HG03521 (cell line): ENCODE data around the gene ECPAS.
"Not testable (repeated sequence)": the region's sequence is repeated elsewhere in the genome, so short reads cannot be mapped to it uniquely, and the experiment has no call there.

Experiments
- ATAC-seq: cut with Tn5 transposase; IDR thresholded peaks from one replicate; pipeline ENCODE4 v1.9.1; 2021; ENCODE audit warnings: mild to moderate bottlenecking, moderate library complexity; ENCODE audit not compliant: unreplicated experiment

The ECPAS gene

DNA sequence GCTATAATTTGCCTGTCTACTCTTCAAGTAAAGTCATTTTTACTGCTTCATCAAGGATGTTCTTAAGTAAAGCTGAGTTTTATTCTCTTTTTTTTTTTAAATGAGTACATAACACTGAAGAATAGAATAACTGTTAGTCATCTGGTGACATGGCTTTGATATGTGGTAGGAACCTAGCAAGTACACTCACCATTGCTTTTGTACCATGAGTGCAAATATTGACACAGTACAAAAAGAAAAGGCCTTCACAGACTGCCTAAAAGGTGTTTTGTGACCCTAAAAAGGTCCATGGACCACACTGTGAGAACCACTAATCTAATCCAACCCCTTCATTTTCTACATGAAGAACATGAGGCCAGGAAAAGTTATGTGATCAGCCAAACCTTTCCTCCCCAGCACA lies 55.0 kb downstream of the ECPAS start:
- ATAC-seq, result no peak

- no peak for ATAC-seq
Measured at GRCh38 chr9:111427186-111427585, 57.0 kb downstream of the ECPAS start.

GRCh38 chr9:111423389-111423788 lies 60.8 kb downstream of the ECPAS start:
- ATAC-seq, result no peak

- no peak for ATAC-seq
Measured at GRCh38 chr9:111414406-111414805, 69.8 kb downstream of the ECPAS start.

GRCh38 chr9:111413996-111414395 lies 70.2 kb downstream of the ECPAS start:
- ATAC-seq, result no peak

GRCh38 chr9:111412280-111412679 lies 71.9 kb downstream of the ECPAS start:
- no peak for ATAC-seq

GRCh38 chr9:111411266-111411665 lies 72.9 kb downstream of the ECPAS start:
- no peak for ATAC-seq

DNA sequence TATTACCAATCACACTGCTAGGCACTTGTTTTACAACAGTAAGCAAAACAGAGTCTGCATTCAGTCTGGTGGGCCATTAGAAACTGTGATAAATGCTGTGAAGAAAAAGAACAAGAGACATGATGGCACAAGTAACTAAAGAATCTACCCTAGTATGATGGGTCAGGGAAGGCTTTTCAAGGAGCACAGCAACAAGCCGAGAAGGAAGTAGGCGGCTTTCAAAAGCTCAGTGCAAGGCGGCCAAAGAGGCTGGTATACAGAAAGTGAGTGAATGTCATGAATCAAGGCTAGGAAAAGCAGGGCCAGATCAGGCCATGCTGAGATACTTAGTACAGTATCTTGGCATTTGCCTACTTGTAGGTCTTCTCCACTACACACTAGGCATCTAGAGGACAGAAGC lies 76.4 kb downstream of the ECPAS start:
- ATAC-seq, result no peak

DNA sequence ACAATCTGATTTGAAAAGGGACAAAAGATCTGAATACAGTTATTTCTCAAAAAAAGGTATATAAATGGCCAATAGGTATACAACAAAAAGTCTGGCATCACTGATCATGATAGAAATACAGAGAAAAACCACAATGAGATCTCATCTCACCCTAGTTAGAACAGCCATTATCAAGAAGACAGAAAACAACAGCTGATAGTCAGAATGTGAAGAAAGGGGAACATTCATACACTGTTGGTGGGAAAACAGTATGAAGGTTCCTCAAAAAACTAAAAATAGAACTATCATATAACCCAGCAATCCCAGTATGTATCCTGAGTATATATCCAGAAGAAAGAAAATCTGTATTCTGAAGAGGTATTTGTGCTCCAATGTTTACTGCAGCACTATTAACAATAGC lies 78.5 kb downstream of the ECPAS start:
- no peak for ATAC-seq

DNA sequence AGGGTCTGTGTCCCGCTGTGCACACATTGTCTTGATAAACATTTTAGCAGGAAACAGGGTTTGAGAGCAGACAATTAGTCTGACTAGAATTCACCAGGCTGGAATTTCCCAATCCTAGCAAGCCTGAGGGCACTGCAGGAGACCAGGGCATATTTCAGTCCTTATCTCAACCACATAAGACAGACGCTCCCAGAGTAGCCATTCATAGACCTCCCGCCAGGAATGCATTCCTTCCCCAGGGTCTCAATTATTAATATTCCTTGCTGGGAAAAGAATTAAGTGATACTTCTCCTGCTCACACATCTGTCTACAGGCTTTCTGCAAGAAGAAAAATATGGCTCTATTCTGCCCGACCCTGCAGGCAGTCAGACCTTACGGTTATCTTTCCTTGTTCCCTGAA lies 82.7 kb downstream of the ECPAS start:
- not testable (repeated sequence) for ATAC-seq

- no peak for ATAC-seq
Measured at GRCh38 chr9:111400564-111400898, 83.7 kb downstream of the ECPAS start.

- peak; percentile 53 for ATAC-seq
Measured at GRCh38 chr9:111399772-111400563, 84.2 kb downstream of the ECPAS start.

GRCh38 chr9:111399211-111399739 lies 84.9 kb downstream of the ECPAS start:
- no peak for ATAC-seq

DNA sequence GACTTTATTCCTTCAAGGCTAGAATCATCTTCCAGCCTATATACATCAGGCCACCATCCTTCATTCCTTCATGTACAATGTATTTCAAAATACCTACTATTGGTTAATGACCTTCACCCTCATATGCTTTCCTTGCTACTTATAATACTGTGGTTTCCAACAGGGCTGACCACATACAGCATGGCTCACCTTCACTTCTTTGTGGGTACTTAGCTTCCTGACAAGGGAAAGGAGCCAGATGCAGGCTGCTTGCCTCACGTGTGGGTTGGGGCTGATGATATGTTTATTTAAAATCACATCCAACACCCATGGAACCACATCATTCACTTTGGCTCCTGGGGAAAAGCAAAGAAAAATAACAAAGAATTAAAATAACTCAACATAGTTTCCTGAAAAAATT lies 90.2 kb downstream of the ECPAS start:
- no peak for ATAC-seq

GRCh38 chr9:111389406-111389805 lies 94.8 kb downstream of the ECPAS start:
- no peak for ATAC-seq

GRCh38 chr9:111386386-111386785 lies 97.8 kb downstream of the ECPAS start:
- no peak for ATAC-seq

- no peak for ATAC-seq
Measured at GRCh38 chr9:111381006-111381405, 103.2 kb downstream of the ECPAS start.

- ATAC-seq, result no peak
Measured at GRCh38 chr9:111375817-111376564, 108.2 kb downstream of the ECPAS start.

DNA sequence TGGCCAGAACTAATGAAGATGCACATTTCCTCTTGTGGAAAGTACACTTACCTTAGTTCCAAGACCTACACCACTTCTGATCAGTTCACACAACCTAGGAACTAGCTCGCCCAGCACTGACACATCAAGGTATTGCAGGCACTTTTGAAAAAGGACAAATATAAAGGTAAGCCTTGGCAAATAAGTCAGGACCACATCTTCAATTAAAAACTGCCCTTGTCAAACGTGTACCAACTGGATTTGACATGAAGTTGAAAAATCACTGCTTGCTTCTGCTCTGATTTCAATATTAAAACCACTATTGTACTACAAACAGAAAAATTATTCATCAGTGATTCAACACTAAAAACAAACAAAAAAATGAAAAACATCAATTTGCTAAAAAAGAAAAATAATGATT lies 109.1 kb downstream of the ECPAS start:
- ATAC-seq, result no peak

DNA sequence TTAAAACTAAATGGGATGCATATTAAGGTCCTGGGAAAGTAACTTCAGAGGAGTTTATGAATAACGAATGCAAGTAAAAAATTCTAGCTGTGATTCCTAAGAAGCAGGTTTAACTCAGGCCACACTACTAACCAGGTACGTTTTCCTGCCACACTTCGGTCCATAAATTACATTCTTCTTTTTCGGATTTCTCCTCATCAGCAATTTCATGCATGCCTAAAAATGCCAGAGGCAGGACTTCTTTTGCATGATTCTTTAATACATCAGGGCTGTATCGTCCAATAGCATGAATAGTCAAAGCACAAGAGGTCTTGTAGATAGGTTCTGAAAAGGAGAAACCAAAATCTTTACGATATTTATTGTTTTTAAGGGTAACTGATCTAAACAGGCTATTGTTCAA lies 111.9 kb downstream of the ECPAS start:
- no peak for ATAC-seq

- no peak for ATAC-seq
Measured at GRCh38 chr9:111366978-111367377, 117.2 kb downstream of the ECPAS start.

GRCh38 chr9:111362526-111362925 lies 121.7 kb downstream of the ECPAS start:
- ATAC-seq, result no peak
